GM12878 (cell line): ENCODE results near the gene LPIN1. TPM values are rescaled to one million over a fixed set of nuclear protein-coding genes. Genes with fewer than 3 reads are reported as not detected.

Source experiments
- ATAC-seq: fragments of 200-7000 bp; cut with Tn5 transposase; 3 replicates; pipeline ENCODE4 v1.9.1; 2020; ENCODE audit warnings: mild to moderate bottlenecking, moderate library complexity
- BruUV-seq: library from RNA; stranded (reverse); fragments of 400-500 nt; replicated peaks from 2 replicates; lab custom pipeline; 2021; lab: Mats Ljungman, UMichigan
- CTCF ChIA-PET: fragments of 300-600 bp; sonication (Branson Sonifier 250); formaldehyde crosslinking; extraction: SDS; loops from one replicate; lab custom pipeline; 2021; ENCODE audit warnings: inconsistent platforms; lab: Yijun Ruan, JAX
- POLR2A ChIA-PET: fragments of 350-600 bp; formaldehyde crosslinking; extraction: SDS; loops from one replicate; lab custom pipeline; 2021; ENCODE audit warnings: inconsistent platforms; lab: Charles Lee
- RAD21 ChIA-PET: fragments of 300-600 bp; sonication (Branson Sonifier 250); formaldehyde crosslinking; loops from one replicate; lab custom pipeline; 2023; ENCODE audit warnings: antibody characterized with exemption; ENCODE audit not compliant: unreplicated experiment; lab: Charles Lee
- SMC1A ChIA-PET: fragments of 300-600 bp; sonication (Branson Sonifier 250); formaldehyde crosslinking; loops from one replicate; lab custom pipeline; 2023; ENCODE audit not compliant: unreplicated experiment, uncharacterized antibody; lab: Charles Lee
- DNase-seq: peaks from one replicate; pipeline ENCODE4 v3.0.0-alpha.2; 2011; ENCODE audit warnings: low read depth, low spot score
- FAIRE-seq: peaks from 3 replicates; lab custom pipeline; 2011; peaks lifted over from hg19 to GRCh38; lab: Jason Lieb, UNC
- H2AFZ ChIP-seq: 2 replicates; pipeline ENCODE4 v1.6.0; 2011; ENCODE audit warnings: low read depth, low read length, control low read depth; ENCODE audit not compliant: control insufficient read depth
- H3K27ac ChIP-seq: 2 replicates; pipeline ENCODE4 v1.5.1; 2011; ENCODE audit warnings: control low read depth; ENCODE audit not compliant: control insufficient read depth, insufficient read depth
- H3K27me3 ChIP-seq, 2 experiments: replicated peaks in 1 of 2; 2 replicates each; pipeline versions ENCODE4 v1.6.0 to v1.6.1; 2011; ENCODE audit warnings: low read length in 1 of 2; ENCODE audit not compliant: control insufficient read depth in 2 of 2, insufficient read depth in 2 of 2
- H3K36me3 ChIP-seq, 2 experiments: 2 replicates each; pipeline ENCODE4 v1.5.1; 2011; ENCODE audit warnings: low read length in 1 of 2; ENCODE audit not compliant: control insufficient read depth in 2 of 2, insufficient read depth in 2 of 2
- H3K4me1 ChIP-seq: 2 replicates; pipeline ENCODE4 v1.6.1; 2011; ENCODE audit warnings: mild to moderate bottlenecking, low read length, moderate library complexity, mixed read lengths; ENCODE audit not compliant: control insufficient read depth, insufficient read depth
- H3K4me2 ChIP-seq: 2 replicates; pipeline ENCODE4 v1.6.0; 2011; ENCODE audit warnings: control low read depth; ENCODE audit not compliant: control insufficient read depth, insufficient read depth
- H3K4me3 ChIP-seq: fragments of 200-600 bp; sonication (generic); 2 replicates; pipeline ENCODE4 v1.5.1; 2016
- H3K79me2 ChIP-seq: 2 replicates; pipeline ENCODE4 v1.6.0; 2011; ENCODE audit warnings: low read length; ENCODE audit not compliant: control insufficient read depth, insufficient read depth
- H3K9ac ChIP-seq: 2 replicates; pipeline ENCODE4 v1.8.0; 2011; ENCODE audit warnings: low read length, control low read depth, mixed read lengths; ENCODE audit not compliant: control insufficient read depth, insufficient read depth
- H3K9me3 ChIP-seq: replicated peaks from 3 replicates; pipeline ENCODE4 v1.5.1; 2011; ENCODE audit warnings: mild to moderate bottlenecking, low read length; ENCODE audit not compliant: control insufficient read depth, insufficient read depth
- H4K20me1 ChIP-seq: 2 replicates; pipeline ENCODE4 v1.6.0; 2011; ENCODE audit not compliant: control insufficient read depth, insufficient read depth
- CUX1 ChIP-seq: IDR thresholded peaks from 2 replicates; pipeline ENCODE4 v1.6.1; 2012; ENCODE audit warnings: improper control_type of control experiment, low read depth, low read length; ENCODE audit not compliant: insufficient replicate concordance
- E2F4 ChIP-seq: IDR thresholded peaks from 2 replicates; pipeline ENCODE4 v1.6.1; 2012; ENCODE audit warnings: low read depth, low read length, improper control_type of control experiment
- PRDM15 ChIP-seq: fragments of 450-650 bp; formaldehyde crosslinking; IDR thresholded peaks from 2 replicates; pipeline ENCODE4 v1.4.0; 2020; ENCODE audit warnings: mild to moderate bottlenecking, moderate library complexity
- RFX5 ChIP-seq: IDR thresholded peaks from 2 replicates; pipeline ENCODE4 v1.6.1; 2011; ENCODE audit warnings: low read depth, low read length, improper control_type of control experiment
- SUZ12 ChIP-seq: fragments of 200-600 bp; sonication (generic); IDR thresholded peaks from one replicate; pipeline ENCODE4 v1.6.1; 2018; ENCODE audit warnings: antibody characterized with exemption, mild to moderate bottlenecking; ENCODE audit not compliant: unreplicated experiment
- ZNF274 ChIP-seq: IDR thresholded peaks from one replicate; pipeline ENCODE4 v1.8.0; 2011; ENCODE audit not compliant: insufficient read length, insufficient read depth
- WGBS: methylation state at CpG from one replicate; pipeline ENCODE4 v1.1.6; 2016; ENCODE audit warnings: low lambda C conversion rate; ENCODE audit not compliant: insufficient replicate concordance, insufficient coverage; ENCODE audit errors: missing lambda C conversion rate; 5-methylcytosine and 5-hydroxymethylcytosine counted together
- in situ Hi-C: fragments of 300-500 bp; cut with MboI; formaldehyde crosslinking; loops from 9 replicates; pipeline ENCODE4 v1.14.3; 2018; ENCODE audit warnings: mixed read lengths
- intact Hi-C: fragments of 100-400 bp; cut with micrococcal nuclease; formaldehyde crosslinking; loops from one replicate; pipeline ENCODE4 v1.14.2; 2022; ENCODE audit not compliant: unreplicated experiment
- polyA plus RNA-seq, 11 experiments: library from polyadenylated mRNA; depleted of rRNA in 4 of 11; unstranded in 6 of 11; stranded (reverse) in 5 of 11; fragments of >200 nt; fragmentation: Nextera tagmentation in 4 of 11; fragmentation: Illumina TruSeq in 1 of 11; extraction: Ambion mirVana in 4 of 11; extraction: Trizol in 1 of 11; gene quantifications; 1 replicate in 1 of 11; 2 replicates in 10 of 11; pipeline versions ENCODE4 v1.2.1 to v1.2.3, GENCODE V29; 2011 to 2016; ENCODE audit warnings: inconsistent platforms in 2 of 11, missing spikeins in 2 of 11, low read depth in 1 of 11
- total RNA-seq, 4 experiments: library from RNA; depleted of rRNA in 3 of 4; stranded (reverse); fragments of >200 nt in 3 of 4; fragmentation: Illumina TruSeq in 1 of 4; extraction: Trizol in 1 of 4; gene quantifications; 2 replicates each; pipeline versions ENCODE4 v1.2.1 to v1.2.3, GENCODE V29; 2013 to 2021

The LPIN1 gene
- total and polyA plus RNA-seq, 10 of the 15 experiments (the other 5 are each of a cell fraction or from before 2014, with no cell fraction given), result 18.8 to 82.5 (median 50.3) TPM

GRCh38 chr2:11809586-11810236 lies 63.3 kb downstream of the LPIN1 start (continued):
- TF ChIP-seq PRDM15 (CRISPR knock-in tag), result no peak
- TF ChIP-seq SUZ12, result no peak
- no peak for TF ChIP-seq ZNF274
- TF ChIP-seq, all 136 proteins: peak for 0

GRCh38 chr2:11810237-11810977 lies 64.0 kb downstream of the LPIN1 start:
- Histone ChIP-seq H2AFZ (no peak overlapping the region), H4K20me1 (no peaks in the 10 kb centered on the region), H3K79me2 (no peaks in the 10 kb centered on the region), H3K4me3 (no peak overlapping the region), H3K36me3 (peaks cover 9 to 31% of the 10 kb centered on the region in 2 experiments), H3K27ac (no peak overlapping the region), H3K4me2 (no peak overlapping the region), H3K9ac (no peak overlapping the region), H3K27me3 (no peaks in the 10 kb centered on the region), H3K9me3 (no peaks in the 10 kb centered on the region), H3K4me1 (no peaks in the 10 kb centered on the region)
- ChIA-PET POLR2A (no interaction called here), SMC1A (interaction anchor here (1.2 kb wide), 1 partner anchor 18 kb away, joined by 3 read pairs; no protein-coding TSS in a partner anchor), RAD21 (no interaction called here), CTCF (no interaction called here)
- no peak for ATAC-seq
- intact Hi-C loops, result no loop called here
- BruUV-seq, result no TSS peak
- WGBS, result 63% methylated on average over 12 of the region's 12 CpGs
- no peak for DNase-seq
- in situ Hi-C loops, result no loop called here
- FAIRE-seq, result no peak
- TF ChIP-seq CUX1, result no peak
- no peak for TF ChIP-seq RFX5
- no peak for TF ChIP-seq E2F4
